Cardiac fibroblast (primary cell): ENCODE data around the gene SIAE.

Source experiments
- DNase-seq, 2 donors: peaks; one replicate each; pipeline versions ENCODE4 v3.0.0 to v3.0.0-alpha.2; 2010; ENCODE audit warnings: low read depth in 2 of 2
- H3K4me3 ChIP-seq, 2 donors: replicated peaks in 1 of 2; 1 replicate in 1 of 2; 2 replicates in 1 of 2; pipeline ENCODE4 v1.5.1; 2011; ENCODE audit warnings: low read depth in 2 of 2, low read length in 2 of 2, mild to moderate bottlenecking in 2 of 2, moderate library complexity in 1 of 2
- CTCF ChIP-seq: IDR thresholded peaks from one replicate; pipeline ENCODE4 v1.5.1; 2011; ENCODE audit warnings: low read depth, mild to moderate bottlenecking, low read length, inconsistent platforms

The SIAE gene

GRCh38 chr11:124681421-124681820 lies 7.9 kb upstream of the SIAE start:
- H3K4me3 ChIP-seq = no peak overlapping the region
- TF ChIP-seq CTCF = no peak
- DNase-seq = no peak

GRCh38 chr11:124678416-124678815 lies 4.9 kb upstream of the SIAE start:
- H3K4me3 ChIP-seq = no peak overlapping the region
- TF ChIP-seq CTCF = no peak
- no peak for DNase-seq

GRCh38 chr11:124676386-124676785 lies 2.8 kb upstream of the SIAE start:
- peak; percentile 74 to 89 for DNase-seq
- no peak for TF ChIP-seq CTCF
- H3K4me3 ChIP-seq = no peak overlapping the region

GRCh38 chr11:124674571-124674970 lies 1.0 kb upstream of the SIAE start:
- peak overlapping the region; percentile 70 to 83 for H3K4me3 ChIP-seq
- no peak for TF ChIP-seq CTCF

GRCh38 chr11:124674168-124674517 lies 604 bp upstream of the SIAE start:
- no peak for TF ChIP-seq CTCF
- no peak for DNase-seq
- H3K4me3 ChIP-seq = peak overlapping the region; percentile 70 to 83

More at GRCh38 chr11:124674571-124674970, 1.0 kb upstream of the SIAE start:
- DNase-seq = no peak

- H3K4me3 ChIP-seq = peak overlapping the region; percentile 70 to 83
- DNase-seq = no peak
- no peak for TF ChIP-seq CTCF
Observed at GRCh38 chr11:124672536-124673215, 863 bp downstream of the SIAE start.

- DNase-seq = peak; percentile 21 to 46
- no peak for TF ChIP-seq CTCF
- no peak overlapping the region for H3K4me3 ChIP-seq
Observed at GRCh38 chr11:124670732-124671131, 2.8 kb downstream of the SIAE start.
